A673 (cell line): Measurements from ENCODE around the gene TTLL8.

ENCODE experiments used
- CTCF ChIP-seq: fragments of 300-800, 200-600 bp; sonication (generic); conservative IDR thresholded peaks from 2 replicates; pipeline ENCODE4 v1.5.1; 2017; ENCODE audit warnings: low read depth, mild to moderate bottlenecking, antibody characterized with exemption, low read length, moderate library complexity, mixed read lengths
- EZH2 ChIP-seq: fragments of 200-600 bp; sonication (generic); IDR thresholded peaks from 2 replicates; pipeline ENCODE4 v1.6.1; 2017; ENCODE audit warnings: borderline replicate concordance, low read depth, mild to moderate bottlenecking, mixed read lengths, antibody characterized with exemption, low read length; ENCODE audit not compliant: poor library complexity, severe bottlenecking

DNA sequence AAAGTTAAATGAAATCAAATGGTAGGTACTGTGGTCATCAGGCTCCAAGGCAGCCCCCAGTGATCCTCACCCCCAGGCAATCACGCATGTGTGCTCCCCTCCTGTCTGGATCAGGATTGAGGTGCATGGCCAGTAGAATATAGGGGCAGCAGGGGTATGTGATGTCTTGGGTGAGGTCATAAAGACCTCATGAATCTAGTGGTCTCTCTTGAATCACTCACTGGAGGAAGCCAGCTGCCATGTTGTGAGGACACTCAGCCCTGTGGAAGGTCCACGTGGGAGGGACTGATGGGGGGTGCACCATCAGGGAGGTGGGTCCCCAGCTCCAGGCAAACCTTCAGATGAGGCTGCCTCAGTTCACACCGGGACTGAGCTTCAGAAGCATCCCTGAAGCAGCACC is 38.8 kb downstream of the TTLL8 start:
- TF ChIP-seq CTCF, result no peak
- no peak for TF ChIP-seq EZH2
